Stimulated activated CD8-positive, alpha-beta memory T cell treated with anti-CD3 and anti-CD28 coated beads, Interleukin-12 subunit alpha, Interleukin-12 subunit beta, amount 100 ng/mL, for 24 hours (primary cell): ENCODE measurements around the gene SORT1.
"Not testable (repeated sequence)": the region's sequence is repeated elsewhere in the genome, so short reads cannot be mapped to it uniquely, and the experiment has no call there.

Experiments used
- DNase-seq: peaks from one replicate; pipeline ENCODE4 v3.0.0-alpha.2; 2020; ENCODE audit errors: extremely low read depth

The SORT1 gene

DNA sequence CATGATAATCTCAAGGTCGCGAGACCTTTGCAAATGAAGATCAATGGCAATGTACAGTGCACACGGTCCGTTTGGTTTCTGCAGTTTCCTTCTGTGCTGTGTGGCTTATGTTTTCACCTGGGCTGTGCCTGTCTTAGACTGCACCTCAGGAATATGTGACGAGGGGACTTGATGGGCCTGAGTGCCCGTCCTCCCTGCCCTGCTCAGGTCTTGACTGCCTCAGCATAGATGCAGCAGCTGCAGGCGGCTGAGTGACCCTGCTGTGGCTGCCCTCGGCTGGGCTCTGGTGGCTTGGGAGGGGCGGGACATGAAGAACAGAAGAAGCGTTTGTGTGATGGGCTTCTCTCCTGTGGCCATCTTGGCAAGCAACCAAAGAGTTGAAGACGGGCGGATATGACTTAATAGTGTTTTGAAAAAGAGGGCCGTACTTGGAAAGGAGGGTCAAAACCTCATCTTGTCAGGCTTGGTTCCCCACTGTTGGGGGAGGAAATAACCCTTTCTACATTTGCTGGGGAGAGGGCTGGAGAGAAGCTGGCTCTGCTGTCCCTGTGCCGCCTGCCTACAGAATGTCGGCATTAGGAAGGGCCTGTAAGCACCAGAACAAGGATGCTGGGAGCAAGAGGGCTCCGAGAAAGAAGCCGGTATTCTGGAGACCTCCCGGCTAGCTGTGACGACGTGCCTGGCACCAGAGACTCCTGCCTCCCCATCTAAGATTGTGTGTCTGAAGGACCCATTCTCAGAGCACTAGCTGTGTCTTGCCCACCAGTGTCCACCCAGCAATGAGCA, 98.0 kb downstream of the SORT1 start:
- DNase-seq: no peak

DNA sequence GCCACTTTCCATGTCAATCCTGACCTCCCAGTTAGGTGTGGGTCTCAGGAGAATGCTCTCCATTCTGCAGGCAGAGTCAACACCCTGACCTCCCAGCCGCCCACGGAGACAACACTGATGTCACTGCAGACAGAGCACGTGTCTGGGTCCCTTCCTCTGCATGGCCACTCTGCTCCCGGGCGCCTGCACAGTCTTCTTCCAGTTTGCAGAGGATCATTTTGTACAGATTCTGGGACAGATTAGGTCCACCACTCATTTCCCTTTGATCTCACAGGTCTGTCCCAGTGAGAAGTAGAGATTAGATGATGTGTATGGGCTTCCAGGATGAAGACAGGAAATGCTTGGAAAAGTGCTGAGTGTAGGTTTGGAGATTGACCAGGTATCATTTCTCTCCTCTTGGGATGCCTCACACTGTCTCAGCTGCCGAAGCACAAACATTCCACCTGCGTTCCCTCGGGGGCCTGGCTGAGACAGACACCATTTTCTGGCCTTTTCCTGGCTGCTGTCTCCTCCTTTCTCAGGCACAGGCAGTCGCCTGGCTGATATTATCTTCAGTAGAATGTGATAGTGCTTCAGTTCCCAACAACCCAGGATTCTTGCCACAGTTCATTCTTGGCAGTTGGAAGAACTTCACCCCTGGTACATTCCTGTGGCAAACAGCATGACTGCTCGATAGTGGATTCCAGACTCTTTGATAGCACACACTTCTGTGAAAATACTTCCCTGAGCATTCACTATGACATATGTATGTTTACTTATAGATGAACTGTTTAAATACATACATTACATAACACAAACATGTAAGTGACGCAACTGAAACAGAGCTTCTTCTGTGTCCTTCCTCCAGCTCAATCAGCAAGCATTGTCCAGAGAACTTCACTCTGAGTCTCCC, 98.8 kb downstream of the SORT1 start:
- DNase-seq: no peak

DNA sequence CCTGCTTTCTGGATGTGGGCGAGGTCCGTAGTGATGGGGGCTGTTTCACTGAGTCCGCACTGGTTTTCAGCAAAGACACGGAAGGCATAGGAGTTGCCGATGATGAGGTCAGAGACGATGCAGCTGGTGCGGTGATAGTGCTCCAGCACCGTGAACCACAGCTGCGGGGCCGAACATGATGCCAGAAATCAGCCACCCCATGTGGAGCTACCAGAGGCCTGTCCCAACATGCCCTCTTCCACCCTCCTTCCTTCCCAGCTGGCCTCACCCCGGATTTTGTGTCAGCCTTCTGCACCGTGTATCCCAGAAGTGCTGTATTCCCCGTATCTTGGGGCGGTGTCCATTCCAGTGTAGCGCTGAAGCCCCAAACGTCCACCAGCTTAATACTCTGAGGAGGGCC, 100.9 kb downstream of the SORT1 start:
- no peak for DNase-seq

DNA sequence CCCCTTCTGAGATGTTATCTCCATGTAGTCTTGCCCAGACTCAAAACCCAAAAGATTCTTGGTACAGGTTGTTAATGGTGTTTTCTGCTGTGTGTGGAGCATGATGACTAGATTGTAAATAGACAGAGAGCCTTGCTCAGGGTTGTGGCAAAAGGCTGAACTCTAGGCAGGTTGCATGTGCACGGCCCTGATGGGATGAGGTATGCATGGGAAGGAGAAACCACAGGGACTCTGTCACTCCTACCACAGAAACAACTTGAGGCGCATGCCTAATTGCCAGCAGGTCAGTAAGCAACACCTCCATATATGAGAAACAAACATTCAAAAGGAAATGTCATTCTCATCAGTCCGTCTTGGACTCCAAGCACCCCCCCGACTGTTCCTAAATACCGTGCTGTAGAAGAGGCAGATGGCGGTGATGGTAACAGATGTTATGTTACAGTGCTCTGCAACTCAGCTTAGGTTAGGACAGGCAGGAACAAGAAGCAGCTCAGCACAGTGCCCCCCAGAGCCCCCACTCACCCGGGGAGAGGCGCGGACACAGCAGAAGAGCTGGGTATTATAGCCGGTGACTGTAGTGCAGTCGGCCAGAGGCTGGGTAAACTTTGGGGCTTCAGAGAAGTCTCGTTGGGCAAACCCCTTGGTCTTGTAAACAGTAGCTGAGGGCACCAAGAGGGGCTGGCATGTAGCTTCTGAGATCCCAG, 101.9 kb downstream of the SORT1 start:
- no peak for DNase-seq

DNA sequence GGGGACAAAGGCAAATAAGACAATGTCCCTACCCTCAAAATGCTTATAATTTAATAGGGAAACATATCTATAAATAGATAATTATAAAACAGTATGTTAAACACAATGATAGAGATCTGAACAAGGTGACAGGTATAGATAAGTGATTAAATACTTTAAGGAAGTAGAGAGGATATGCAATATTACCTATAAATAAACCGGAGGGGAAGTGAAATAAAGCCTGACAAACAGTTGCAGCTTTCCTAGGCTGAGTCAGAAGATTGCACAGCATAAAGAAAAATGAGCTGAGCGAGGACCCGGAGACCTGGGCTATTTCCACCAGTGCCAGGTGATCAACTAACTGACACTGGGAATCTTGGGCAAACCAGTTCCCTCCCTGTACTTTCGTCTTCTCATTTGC, 103.2 kb downstream of the SORT1 start:
- DNase-seq: no peak

DNA sequence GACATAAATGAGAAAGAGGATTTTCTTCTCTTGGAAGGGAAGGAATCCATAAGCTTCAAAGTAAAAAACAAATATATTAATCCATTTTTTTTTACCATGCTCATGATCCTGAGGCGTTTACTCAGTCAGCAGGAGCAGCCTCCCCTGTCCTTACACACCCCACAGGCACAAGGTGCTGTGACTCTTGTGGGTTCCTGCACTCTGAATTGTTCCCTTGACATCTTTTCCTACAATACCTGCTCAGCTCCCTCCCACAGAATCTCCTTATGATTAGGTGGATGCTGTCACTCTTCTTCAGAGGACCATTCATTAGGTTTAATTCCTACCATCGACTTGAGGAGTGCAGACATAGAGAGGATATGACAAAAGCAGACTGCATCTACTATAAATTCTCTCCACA, 104.7 kb downstream of the SORT1 start:
- no peak for DNase-seq

DNA sequence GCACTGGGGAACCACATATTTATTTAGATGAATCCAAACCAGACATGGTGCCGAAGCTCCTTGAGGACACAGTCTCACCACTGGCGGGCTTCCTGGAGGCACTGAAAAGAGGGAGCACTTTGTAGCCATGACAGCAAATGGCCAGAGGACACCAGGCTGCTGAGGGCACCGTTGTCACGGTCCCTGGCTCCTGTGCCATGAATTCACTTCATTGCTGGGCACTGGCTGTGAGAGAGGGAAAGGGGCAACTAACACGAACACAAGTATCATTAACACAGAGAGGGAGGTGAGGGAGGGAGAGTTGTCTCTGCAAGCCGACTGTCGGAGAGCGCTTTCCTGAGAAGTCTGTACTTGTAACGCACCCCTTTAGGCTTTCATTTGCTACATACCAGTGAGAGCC, 105.4 kb downstream of the SORT1 start:
- no peak for DNase-seq

DNA sequence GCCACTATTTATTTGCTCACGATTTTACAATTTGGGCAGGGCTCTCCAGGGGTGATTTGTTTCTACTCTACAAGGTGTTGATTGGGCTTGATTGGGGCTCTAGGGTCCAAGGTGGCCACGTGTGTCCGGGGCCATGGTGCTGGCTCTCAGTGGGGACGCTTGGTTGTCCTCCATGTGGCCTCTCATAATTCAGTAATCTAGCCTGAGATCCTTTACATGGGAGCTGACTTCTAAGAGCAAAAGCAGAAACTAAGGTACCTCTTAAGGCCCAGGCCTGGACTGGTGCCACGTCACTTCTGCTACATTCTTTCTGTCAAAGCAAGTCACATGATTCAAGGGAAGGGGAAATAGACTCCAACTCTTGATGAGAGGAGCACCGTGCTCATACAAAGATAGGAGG, 106.7 kb downstream of the SORT1 start:
- DNase-seq: no peak

DNA sequence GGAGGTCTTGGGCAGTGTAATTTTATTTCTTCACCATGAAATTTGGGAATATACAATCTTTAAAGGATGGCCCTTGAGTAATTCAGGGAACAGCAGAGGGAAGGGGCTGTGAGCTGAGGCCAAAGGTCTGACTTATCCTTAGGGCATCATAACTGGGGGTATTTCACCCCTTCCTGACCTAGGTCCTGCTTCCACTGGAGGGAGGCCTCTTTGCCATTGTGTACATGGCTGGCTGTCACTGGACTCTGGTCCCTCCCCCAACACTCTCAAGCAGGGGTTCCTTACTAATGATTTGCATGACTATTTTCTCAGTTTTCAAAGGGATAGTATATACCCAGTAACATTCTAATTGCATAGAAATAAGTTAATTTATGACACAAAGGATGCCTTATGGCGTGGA, 107.6 kb downstream of the SORT1 start:
- no peak for DNase-seq

DNA sequence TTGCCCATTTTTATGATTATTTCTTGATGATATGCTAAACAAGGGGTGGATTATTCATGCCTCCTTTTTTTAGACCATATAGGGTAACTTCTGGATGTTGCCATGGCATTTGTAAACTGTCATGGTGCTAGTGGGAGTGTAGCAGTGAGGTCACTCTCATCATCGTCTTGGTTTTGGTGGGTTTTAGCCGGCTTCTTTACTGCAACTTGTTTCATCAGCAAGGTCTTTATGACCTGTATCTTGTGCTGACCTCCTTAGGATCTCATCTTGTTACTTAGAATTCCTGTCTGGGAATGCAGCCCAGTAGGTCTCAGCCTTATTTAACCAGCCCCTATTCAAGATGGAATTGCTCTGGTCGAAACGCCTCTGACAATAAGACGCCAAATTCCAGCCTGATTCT, 111.0 kb downstream of the SORT1 start:
- DNase-seq: not testable (repeated sequence)

DNA sequence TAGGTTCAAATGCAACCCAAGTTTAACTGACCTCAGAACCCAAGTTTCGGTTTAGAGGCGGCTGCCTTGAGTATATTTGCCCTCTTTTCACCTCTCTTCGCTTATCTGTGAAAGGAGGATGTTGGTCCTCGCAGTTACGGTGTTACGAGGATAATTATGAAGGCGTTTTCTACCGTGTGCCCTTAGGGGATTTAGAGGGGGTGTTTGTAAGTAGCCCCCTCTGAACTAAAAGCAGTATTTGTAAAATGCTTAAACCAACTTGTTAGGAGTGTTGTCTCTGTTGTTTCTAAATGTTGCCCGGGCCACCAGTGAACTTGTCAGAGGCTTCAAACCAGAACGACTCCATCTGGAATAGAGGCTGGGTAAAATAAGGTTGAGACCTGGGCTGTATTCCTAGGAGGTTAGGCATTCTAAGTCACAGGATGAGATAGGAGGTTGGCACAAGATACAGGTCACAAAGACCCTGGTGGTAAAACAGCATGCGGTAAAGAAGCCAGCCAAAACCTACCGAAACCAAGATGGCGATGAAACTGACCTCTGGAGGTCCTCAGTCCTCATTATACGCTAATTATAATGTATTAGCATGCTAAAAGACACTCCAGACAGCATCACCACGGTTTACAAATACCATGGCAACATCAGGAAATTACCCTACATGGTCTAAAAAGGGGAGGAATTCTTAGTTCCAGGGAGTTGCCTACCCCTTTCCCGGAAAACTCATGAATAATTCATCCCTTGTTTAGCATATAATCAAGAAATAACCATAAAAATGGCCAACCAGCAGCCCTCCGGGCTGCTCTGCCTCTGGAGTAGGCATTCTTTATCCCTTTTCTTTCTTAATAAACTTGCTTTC, 113.7 kb downstream of the SORT1 start:
- no peak for DNase-seq

DNA sequence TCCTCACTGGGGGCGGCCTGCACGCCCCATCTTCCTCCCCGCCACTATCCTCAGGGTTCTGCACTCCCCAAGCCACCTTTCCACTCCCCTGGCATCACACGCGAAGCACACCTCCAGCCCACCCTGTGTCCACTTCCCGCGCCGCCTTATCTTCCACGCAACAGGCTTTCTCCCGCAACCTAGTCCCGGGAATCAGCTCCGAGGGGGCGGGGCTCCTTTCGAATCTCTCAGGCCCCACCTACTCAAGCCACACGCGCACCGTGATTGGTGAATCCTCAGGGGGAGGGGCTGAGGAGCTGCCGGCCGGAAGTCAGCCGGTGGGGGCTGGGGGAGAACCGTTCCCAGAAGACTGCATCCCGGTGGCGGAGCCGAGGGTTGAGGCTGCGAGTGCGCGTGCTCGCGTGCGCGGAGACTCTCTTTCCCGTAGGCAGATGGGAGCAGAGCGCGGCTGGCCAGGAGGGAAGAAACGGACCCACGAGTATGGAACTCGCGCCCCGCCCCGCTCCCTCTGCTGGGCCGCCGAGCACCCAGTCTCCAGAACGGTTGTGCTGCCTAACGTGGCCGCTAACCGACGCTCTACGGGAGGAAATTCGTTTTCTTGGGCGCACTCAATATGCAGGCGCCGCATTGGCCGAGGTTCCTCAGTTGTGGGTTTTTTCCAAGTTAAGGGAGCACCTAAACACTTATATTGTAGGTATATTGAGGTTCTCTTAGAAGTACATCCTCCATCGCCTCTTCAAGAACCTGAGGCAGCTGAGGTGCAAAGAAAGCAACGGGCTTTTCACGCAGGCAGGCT, 114.6 kb downstream of the SORT1 start, which contains the start of gene PSRC1:
TSS of gene PSRC1 (minus strand) at position 194 of the 796 bp plus-strand sequence.
- peak; percentile 65 for DNase-seq

DNA sequence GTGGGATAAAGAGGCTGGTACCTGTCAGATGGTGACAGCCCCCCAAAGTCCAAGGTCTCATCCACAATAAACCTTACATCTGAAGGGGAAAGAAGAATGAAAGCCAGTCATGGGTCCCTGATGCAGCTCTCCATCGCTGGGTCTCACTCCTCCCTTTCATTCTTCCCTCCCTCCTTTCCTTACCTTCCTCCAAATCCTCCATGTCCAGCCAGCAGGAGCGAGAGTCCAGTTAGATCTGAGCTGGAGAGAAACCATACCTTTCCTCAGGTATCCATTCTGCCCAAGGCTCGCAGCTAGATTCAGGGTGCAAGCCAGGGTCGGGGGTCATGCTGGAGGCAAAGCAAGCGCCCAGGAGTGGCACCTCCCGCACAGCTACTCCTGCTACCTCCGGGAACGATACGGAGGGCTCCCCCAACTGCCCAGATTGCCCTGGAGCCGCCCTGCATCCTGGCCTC, 115.2 kb downstream of the SORT1 start:
- no peak for DNase-seq

DNA sequence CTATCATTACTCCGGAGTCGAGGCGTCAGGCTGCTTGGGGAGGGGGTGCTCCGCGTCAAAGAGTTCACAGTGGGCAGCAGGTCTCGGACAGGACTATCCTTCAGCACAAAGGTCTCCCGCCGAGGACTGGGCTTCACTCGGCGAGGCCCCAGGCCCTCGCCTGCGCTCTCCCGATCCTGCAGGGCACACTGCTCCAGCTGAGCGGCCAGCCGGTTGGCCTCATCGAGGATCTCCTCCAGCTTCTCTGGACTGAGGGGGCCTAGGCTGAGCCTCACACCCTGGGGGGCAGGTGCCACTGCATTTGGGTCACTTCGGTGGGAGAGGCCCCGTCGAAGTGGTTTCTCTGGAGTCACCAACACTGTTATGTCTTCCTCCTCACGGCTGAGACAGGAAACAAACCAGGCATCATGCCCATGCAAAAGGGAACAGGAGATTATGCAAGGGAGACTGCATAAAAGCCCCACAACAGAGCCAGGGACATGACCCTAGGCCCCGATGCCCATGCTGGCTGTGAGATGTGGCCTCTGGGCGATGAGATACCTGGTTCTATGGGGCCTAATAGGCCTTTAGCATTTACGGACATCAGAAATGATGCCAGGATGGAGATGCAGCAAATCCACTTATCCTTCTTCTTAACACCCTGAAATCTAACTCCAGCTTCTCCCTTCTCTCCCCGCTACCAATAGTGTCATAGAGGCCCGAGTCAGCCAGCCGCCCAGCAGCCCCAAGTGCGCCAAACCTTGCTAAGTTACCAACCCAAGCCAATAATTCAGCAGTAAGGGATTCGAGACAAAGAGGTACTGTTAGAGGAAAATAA, 115.8 kb downstream of the SORT1 start:
- no peak for DNase-seq

DNA sequence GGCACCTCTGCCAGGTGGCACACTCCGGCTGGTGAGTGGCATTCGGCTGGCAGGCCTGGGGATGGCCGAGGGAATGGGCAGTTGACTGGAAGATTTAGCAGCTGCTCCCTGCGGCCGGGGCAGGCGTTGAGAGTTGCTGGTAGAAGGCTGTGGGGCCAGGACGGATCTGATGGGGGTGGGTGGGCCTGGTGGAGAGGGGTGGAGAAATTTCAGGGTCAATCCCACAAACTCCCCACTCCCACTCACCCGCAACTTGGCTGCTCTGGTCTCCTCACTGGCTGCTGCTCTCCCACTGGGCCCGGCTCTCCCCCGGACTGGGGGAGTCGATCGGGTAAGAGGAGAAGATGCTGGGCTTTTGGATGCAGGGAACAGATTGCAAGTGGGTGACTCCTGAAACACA, 116.9 kb downstream of the SORT1 start:
- DNase-seq: no peak

DNA sequence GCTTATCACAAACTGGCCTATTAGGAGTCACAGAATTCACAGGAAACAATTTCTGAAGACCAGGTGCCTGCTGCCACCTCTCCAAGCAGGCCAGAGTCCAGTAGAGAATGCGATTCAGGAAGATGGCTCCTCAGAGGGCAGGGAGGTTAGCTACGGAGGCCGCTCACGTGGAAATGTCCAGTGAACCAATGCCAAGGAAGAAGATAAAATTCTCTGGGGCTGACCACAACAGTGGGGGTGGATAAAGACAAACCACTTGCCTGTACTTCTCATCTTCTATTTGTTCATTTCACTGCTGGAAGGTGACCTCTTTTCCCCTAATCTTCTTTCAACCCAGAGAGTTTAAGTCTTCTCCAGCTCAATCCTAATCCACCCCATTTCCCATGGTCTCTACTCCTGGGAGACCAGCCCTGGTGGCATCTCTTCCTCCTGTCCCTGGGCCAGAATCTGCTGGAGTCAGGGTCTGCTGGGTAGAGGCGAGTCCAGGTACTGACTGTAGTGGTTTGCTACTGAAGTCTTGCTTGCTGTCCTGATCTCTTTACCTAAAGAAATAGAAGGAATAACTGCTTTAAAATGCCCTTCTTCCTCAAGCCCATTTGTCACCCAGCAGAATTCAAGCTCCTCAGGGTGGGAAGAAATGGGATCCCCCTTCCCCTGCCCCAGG, 118.0 kb downstream of the SORT1 start:
- DNase-seq: no peak

DNA sequence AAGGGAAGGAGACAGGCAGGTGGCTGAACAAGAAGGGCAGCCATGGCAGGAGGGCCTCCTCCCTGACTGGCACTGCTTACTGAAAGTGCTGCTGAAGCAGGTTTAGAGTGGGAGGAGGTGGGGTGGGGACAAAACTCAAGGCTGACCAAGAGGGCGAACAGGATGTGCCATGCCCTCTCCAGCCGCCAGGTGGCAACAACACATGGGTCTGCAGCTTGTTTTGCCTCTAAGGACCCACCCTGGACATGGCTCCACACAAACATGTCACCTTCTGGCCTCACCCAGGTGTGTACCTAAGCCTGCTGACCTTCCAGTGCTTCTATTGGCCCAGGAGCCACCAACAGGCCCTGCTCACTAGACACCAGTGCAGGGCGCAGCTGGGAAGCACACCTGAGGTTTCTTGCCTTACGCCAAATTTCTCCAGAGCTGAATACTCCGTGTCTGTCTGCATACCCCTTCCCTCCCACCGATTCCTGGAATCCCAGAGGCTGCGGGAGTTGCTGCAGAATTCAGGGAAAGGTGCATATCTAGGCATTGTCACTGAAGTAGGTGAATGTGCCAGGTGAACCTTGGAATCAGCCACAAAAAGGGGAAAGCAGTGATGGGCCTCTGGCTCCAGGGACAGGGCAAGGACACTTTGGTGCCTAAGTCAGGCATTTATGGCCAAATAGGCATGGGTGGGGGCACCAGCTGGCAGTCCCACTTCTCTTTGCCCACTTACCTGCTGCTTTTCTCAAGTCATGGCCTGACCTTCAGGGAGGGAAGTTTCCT, 120.1 kb downstream of the SORT1 start:
- peak; percentile 22 for DNase-seq

DNA sequence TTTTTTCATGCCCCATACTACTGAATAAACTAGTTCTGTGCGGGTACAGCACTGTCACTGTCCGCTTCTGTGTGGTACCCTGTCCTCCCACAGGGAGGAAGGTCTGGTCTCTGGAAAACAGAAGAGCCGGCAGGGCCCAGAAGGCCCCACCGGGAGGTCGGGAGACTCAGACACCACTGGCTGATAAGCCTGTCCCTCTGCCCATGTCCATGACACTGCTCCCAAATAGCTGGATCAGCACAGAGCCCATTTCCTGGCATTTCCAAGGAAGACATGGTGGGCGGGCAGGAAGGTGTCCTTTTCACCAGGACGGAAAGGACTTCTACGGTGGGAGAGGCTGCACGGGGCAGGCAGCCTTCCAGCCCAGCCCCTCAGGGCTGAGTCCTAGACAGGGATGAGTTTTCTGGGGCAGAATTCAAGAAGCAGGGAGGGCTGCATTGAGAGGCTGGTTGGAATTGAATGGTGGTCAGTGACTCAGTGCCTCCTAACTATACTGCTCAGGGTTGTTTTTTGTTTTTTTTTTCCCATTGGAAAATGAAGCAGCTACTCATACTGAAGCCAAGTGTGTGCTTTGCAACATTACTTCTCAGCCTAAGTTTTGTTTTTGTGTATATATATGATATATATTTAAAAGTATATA, 121.9 kb downstream of the SORT1 start:
- DNase-seq: no peak
